GM10248 (cell line): ENCODE data around the gene UGCG.

Source experiments
- CTCF ChIA-PET: fragments of 300-600 bp; sonication (Branson Sonifier 250); formaldehyde crosslinking; extraction: SDS; loops from one replicate; lab custom pipeline; 2021; ENCODE audit warnings: antibody characterized with exemption; lab: Yijun Ruan, JAX
- POLR2A ChIA-PET: fragments of 350-650 bp; sonication (Branson Sonifier 250); formaldehyde crosslinking; extraction: SDS; loops from one replicate; lab custom pipeline; 2020; ENCODE audit warnings: antibody characterized with exemption; lab: Yijun Ruan, JAX
- DNase-seq: peaks from one replicate; pipeline ENCODE4 v3.0.0; 2012; ENCODE audit errors: extremely low spot score
- CTCF ChIP-seq: IDR thresholded peaks from 2 replicates; pipeline ENCODE4 v1.5.1; 2012; ENCODE audit warnings: mild to moderate bottlenecking, low read depth; ENCODE audit errors: extremely low read depth, missing control alignments, control extremely low read depth

UGCG gene

GRCh38 chr9:111922324-111923013 lies 25.9 kb downstream of the UGCG start:
- DNase-seq, result no peak
- CTCF ChIA-PET, result interaction anchor here (0.9 to 2.6 kb wide), 5 partner anchors 8 to 18 kb away, joined by 3 to 9 read pairs (median 4); no protein-coding TSS in a partner anchor
- POLR2A ChIA-PET, result interaction anchor here (1.3 kb wide), 1 partner anchor 14 kb away, joined by 3 read pairs; no protein-coding TSS in a partner anchor
- no peak for TF ChIP-seq CTCF

- ChIA-PET CTCF (interaction anchor here (1.2 to 2.6 kb wide), 4 partner anchors 9 to 151 kb away, joined by 3 to 9 read pairs (median 4); no protein-coding TSS in a partner anchor), POLR2A (no interaction called here)
- no peak for DNase-seq
- TF ChIP-seq CTCF, result no peak
Measured at GRCh38 chr9:111924281-111924680, 27.7 kb downstream of the UGCG start.

GRCh38 chr9:111925017-111925770 lies 28.6 kb downstream of the UGCG start:
- no peak for DNase-seq
- ChIA-PET CTCF (interaction anchor here (0.9 to 1.5 kb wide), 3 partner anchors 10 to 42 kb away, joined by 3 read pairs; no protein-coding TSS in a partner anchor), POLR2A (interaction anchor here (0.6 kb wide), 1 partner anchor 65 kb away, joined by 4 read pairs; no protein-coding TSS in a partner anchor)
- TF ChIP-seq CTCF, result no peak

- DNase-seq, result no peak
- TF ChIP-seq CTCF, result no peak
- ChIA-PET POLR2A (interaction anchor here (1.0 kb wide), 1 partner anchor 12 kb away, joined by 4 read pairs; no protein-coding TSS in a partner anchor), CTCF (interaction anchor here (0.9 to 1.5 kb wide), 4 partner anchors 10 to 42 kb away, joined by 3 read pairs; no protein-coding TSS in a partner anchor)
Measured at GRCh38 chr9:111925784-111926183, 29.2 kb downstream of the UGCG start.

- CTCF ChIA-PET, result interaction anchor here (0.6 to 1.9 kb wide), 5 partner anchors 12 to 41 kb away, joined by 3 to 4 read pairs (median 3); no protein-coding TSS in a partner anchor
Measured at GRCh38 chr9:111926421-111926875, 29.8 kb downstream of the UGCG start.

More at GRCh38 chr9:111926421-111926875, 29.8 kb downstream of the UGCG start:
- TF ChIP-seq CTCF, result no peak
- peak; percentile 78 for DNase-seq
- POLR2A ChIA-PET, result interaction anchor here (0.7 to 1.0 kb wide), 2 partner anchors 11 to 103 kb away, joined by 4 read pairs; no protein-coding TSS in a partner anchor
